Neuronal stem cell (in vitro differentiated cells): ENCODE results near the gene PXK.

Experiments used
- DNase-seq: peaks from one replicate; pipeline ENCODE4 v3.0.0-alpha.2; 2013; ENCODE audit warnings: low spot score
- H2AFZ ChIP-seq: one replicate; pipeline ENCODE4 v1.6.1; 2013; ENCODE audit warnings: mild to moderate bottlenecking, low read length, inconsistent platforms
- H2AK5ac ChIP-seq: 2 replicates; pipeline ENCODE4 v1.6.1; 2013; ENCODE audit warnings: low read depth, mild to moderate bottlenecking, inconsistent platforms, low read length, moderate library complexity, mixed read lengths
- H2BK120ac ChIP-seq: 2 replicates; pipeline ENCODE4 v1.6.1; 2013; ENCODE audit warnings: low read depth, mild to moderate bottlenecking, inconsistent platforms, low read length, moderate library complexity, mixed read lengths
- H2BK12ac ChIP-seq: one replicate; pipeline ENCODE4 v1.6.1; 2013; ENCODE audit warnings: low read length, inconsistent platforms
- H2BK15ac ChIP-seq: 2 replicates; pipeline ENCODE4 v1.6.1; 2013; ENCODE audit warnings: mild to moderate bottlenecking, low read length, inconsistent platforms, mixed read lengths
- H2BK5ac ChIP-seq: one replicate; pipeline ENCODE4 v1.6.1; 2013; ENCODE audit warnings: inconsistent platforms, mild to moderate bottlenecking, low read length, moderate library complexity
- H3K14ac ChIP-seq: one replicate; pipeline ENCODE4 v1.6.1; 2013; ENCODE audit warnings: low read length, inconsistent platforms
- H3K18ac ChIP-seq: 2 replicates; pipeline ENCODE4 v1.6.1; 2013; ENCODE audit warnings: low read length, inconsistent platforms
- H3K23ac ChIP-seq: 2 replicates; pipeline ENCODE4 v1.6.1; 2013; ENCODE audit warnings: low read depth, mild to moderate bottlenecking, mixed read lengths, low read length, inconsistent platforms; ENCODE audit not compliant: poor library complexity
- H3K27ac ChIP-seq: replicated peaks from 3 replicates; pipeline ENCODE4 v1.5.1; 2013; ENCODE audit warnings: low read length, inconsistent platforms
- H3K27me3 ChIP-seq, 3 experiments: 2 replicates each; pipeline ENCODE4 v1.6.1; 2013; ENCODE audit warnings: low read length in 3 of 3, mild to moderate bottlenecking in 2 of 3, inconsistent platforms in 1 of 3, low read depth in 1 of 3, mixed read lengths in 1 of 3, moderate library complexity in 1 of 3; ENCODE audit not compliant: control insufficient read depth in 3 of 3, insufficient read depth in 3 of 3
- H3K36me3 ChIP-seq, 2 donors: replicated peaks in 1 of 2; 2 replicates each; pipeline ENCODE4 v1.6.1; 2013; ENCODE audit warnings: low read length in 2 of 2; ENCODE audit not compliant: control insufficient read depth in 2 of 2, insufficient read depth in 2 of 2
- H3K4ac ChIP-seq: 2 replicates; pipeline ENCODE4 v1.6.1; 2013; ENCODE audit warnings: inconsistent platforms, mild to moderate bottlenecking, low read length, moderate library complexity
- H3K4me1 ChIP-seq, 2 donors: 1 replicate in 1 of 2; 2 replicates in 1 of 2; pipeline ENCODE4 v1.6.1; 2013; ENCODE audit warnings: low read length in 2 of 2, low read depth in 1 of 2; ENCODE audit not compliant: control insufficient read depth in 2 of 2, insufficient read depth in 1 of 2
- H3K4me2 ChIP-seq: one replicate; pipeline ENCODE4 v1.6.1; 2013; ENCODE audit warnings: mild to moderate bottlenecking, low read length, inconsistent platforms; ENCODE audit not compliant: insufficient read depth, poor library complexity, severe bottlenecking
- H3K4me3 ChIP-seq, 2 donors: 2 replicates each; pipeline ENCODE4 v1.5.1; 2013; ENCODE audit warnings: low read length in 2 of 2, mild to moderate bottlenecking in 2 of 2, inconsistent platforms in 1 of 2, moderate library complexity in 1 of 2
- H3K79me1 ChIP-seq: one replicate; pipeline ENCODE4 v1.6.1; 2013; ENCODE audit warnings: low read depth, mild to moderate bottlenecking, inconsistent platforms, low read length, moderate library complexity
- H3K9ac ChIP-seq: one replicate; pipeline ENCODE4 v1.6.1; 2013; ENCODE audit warnings: mild to moderate bottlenecking, low read depth, low read length, inconsistent platforms; ENCODE audit not compliant: poor library complexity
- H3K9me3 ChIP-seq, 2 donors: replicated peaks in 1 of 2; 2 replicates each; pipeline versions ENCODE3 to v1.6.1; 2013; ENCODE audit warnings: low read length in 2 of 2, mild to moderate bottlenecking in 2 of 2, inconsistent platforms in 1 of 2, low read depth in 1 of 2, mixed read lengths in 1 of 2, moderate library complexity in 1 of 2; ENCODE audit not compliant: control insufficient read depth in 2 of 2, insufficient read depth in 1 of 2
- H4K8ac ChIP-seq: one replicate; pipeline ENCODE4 v1.6.1; 2013; ENCODE audit warnings: low read depth, mild to moderate bottlenecking, inconsistent platforms, low read length, moderate library complexity
- H4K91ac ChIP-seq: one replicate; pipeline ENCODE4 v1.6.1; 2013; ENCODE audit warnings: low read length, low read depth, mild to moderate bottlenecking, inconsistent platforms; ENCODE audit not compliant: poor library complexity
- WGBS, 2 donors: extraction: QIAGEN DNeasy Blood & Tissue Kit; methylation state at CpG; one replicate each; pipeline ENCODE4 v1.1.7; 2013; ENCODE audit warnings: missing lambda C conversion rate in 2 of 2, mixed read lengths in 1 of 2; ENCODE audit not compliant: insufficient read length in 2 of 2, insufficient replicate concordance in 1 of 2; ENCODE audit errors: extremely low coverage in 2 of 2; 5-methylcytosine and 5-hydroxymethylcytosine counted together

Gene PXK

DNA sequence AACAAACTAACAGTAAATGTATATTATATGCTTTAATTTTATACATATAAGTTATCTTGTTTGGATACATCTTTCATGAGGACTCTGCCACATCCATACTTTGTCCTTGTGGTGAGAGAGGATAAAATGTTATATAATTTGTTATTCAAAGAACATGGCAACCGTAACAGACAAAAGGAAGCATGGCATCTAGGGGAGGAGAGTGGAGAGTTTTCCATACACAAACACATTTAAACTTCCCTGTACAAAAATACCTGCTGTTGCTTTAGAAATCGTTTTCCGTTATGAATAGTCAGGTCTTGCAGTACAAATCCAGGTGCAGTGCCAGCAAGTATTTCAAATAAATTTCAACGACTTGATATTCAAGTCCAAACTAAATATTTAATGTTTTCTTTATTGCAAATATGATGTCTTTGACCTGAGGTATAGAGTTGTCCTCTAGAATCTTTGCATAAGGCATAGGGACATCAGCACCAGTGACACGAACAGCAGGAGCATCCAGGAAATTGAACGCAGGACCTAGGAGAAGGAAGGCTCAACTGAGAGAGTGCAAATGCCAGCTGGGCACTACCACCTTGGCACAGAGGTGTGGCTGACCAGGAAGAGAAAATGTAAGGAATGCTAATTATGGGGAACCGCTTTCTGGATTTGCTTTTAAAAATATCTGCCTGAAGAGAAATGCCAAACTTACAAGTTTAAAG is 95.1 kb downstream of the PXK start:
- H3K36me3 ChIP-seq: peaks cover 28 to 95% of the 10 kb centered on the region in 2 donors
- no peak overlapping the region for H2BK120ac ChIP-seq
- H2BK15ac ChIP-seq: no peak overlapping the region
- no peak overlapping the region for H3K14ac ChIP-seq
- no peaks in the 10 kb centered on the region for H3K79me1 ChIP-seq
- H4K8ac ChIP-seq: no peak overlapping the region
- no peaks in the 10 kb centered on the region for H3K27me3 ChIP-seq
- H3K27ac ChIP-seq: no peak overlapping the region
- no peak overlapping the region for H3K4me2 ChIP-seq
- no peak overlapping the region for H3K4me3 ChIP-seq
- H2BK12ac ChIP-seq: no peak overlapping the region
- no peak overlapping the region for H3K9ac ChIP-seq
- no peak for DNase-seq
- H3K4me1 ChIP-seq: no peaks in the 10 kb centered on the region
- no peak overlapping the region for H2AFZ ChIP-seq
- H4K91ac ChIP-seq: no peak overlapping the region
- H3K18ac ChIP-seq: no peak overlapping the region
- H3K9me3 ChIP-seq: no peaks in the 10 kb centered on the region
- no peak overlapping the region for H2BK5ac ChIP-seq
- no peak overlapping the region for H2AK5ac ChIP-seq
- H3K23ac ChIP-seq: no peak overlapping the region
- no CpG with 5 or more reads among the region's 7 CpGs for WGBS, 2 donors
- H3K4ac ChIP-seq: no peak overlapping the region

DNA sequence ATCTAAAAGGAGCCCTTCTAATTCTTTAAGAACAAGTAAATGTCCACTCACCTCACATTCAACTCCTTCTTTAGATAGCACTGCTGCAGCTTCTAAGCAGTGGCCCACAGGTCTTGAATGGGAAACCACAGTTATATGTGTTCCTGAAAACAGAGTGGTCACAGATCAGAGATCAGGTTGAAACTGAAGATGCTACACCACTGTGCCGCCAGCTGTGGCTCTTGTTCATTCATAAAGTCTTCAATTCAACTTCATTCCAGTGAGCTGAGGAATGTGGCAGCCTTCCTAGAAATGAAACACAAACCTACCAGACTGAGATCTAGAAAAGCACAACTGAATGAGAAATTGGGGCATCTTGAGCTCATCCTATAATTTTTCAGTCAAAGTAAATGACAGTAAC is 97.0 kb downstream of the PXK start:
- Histone ChIP-seq H2BK5ac (no peak overlapping the region), H2BK120ac (no peak overlapping the region), H2BK12ac (no peak overlapping the region), H3K27ac (no peak overlapping the region), H2AK5ac (no peak overlapping the region), H3K18ac (no peak overlapping the region), H3K9me3 (no peaks in the 10 kb centered on the region), H3K27me3 (no peaks in the 10 kb centered on the region), H3K9ac (no peak overlapping the region), H4K91ac (no peak overlapping the region), H3K79me1 (no peaks in the 10 kb centered on the region), H3K36me3 (peaks cover 26 to 77% of the 10 kb centered on the region in 2 donors), H2AFZ (no peak overlapping the region), H3K4ac (no peak overlapping the region), H3K4me1 (peaks cover 3 to 6% of the 10 kb centered on the region in 2 donors), H3K4me2 (no peak overlapping the region), H3K14ac (no peak overlapping the region), H4K8ac (no peak overlapping the region), H2BK15ac (no peak overlapping the region), H3K23ac (no peak overlapping the region), H3K4me3 (no peak overlapping the region)
- no peak for DNase-seq
- no CpG with 5 or more reads among the region's 1 CpG for WGBS, 2 donors

DNA sequence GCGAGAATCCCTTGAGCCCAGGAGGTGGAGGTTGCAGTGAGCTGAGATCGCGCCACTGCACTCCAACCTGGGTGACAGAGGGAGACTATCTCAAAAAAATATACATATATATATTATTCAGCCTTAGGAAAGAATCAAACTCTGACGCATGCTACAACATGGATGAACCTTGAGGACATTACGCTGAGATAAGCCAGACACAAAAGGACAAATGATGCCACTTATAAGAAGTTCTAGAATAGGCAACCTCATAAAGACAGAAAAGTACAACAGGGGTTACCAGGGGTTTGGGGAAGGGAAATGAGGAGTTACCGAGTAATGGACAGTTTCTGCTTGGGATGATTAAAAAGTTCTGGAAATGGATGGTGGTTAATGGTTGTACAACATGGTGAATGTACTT is 100.2 kb downstream of the PXK start:
- Histone ChIP-seq H3K4me2 (peak overlapping the region; percentile 73), H2AK5ac (no peak overlapping the region), H3K9me3 (no peaks in the 10 kb centered on the region), H2BK15ac (no peak overlapping the region), H3K4me1 (peaks cover 8 to 12% of the 10 kb centered on the region in 2 donors), H2BK120ac (no peak overlapping the region), H3K18ac (no peak overlapping the region), H4K8ac (no peak overlapping the region), H3K79me1 (no peaks in the 10 kb centered on the region), H4K91ac (no peak overlapping the region), H3K9ac (no peak overlapping the region), H3K27ac (no peak overlapping the region), H3K14ac (no peak overlapping the region), H3K4me3 (peak overlapping the region; percentile 92 to 99), H2BK5ac (no peak overlapping the region), H2BK12ac (no peak overlapping the region), H3K27me3 (no peaks in the 10 kb centered on the region), H3K36me3 (peaks cover 17 to 44% of the 10 kb centered on the region in 2 donors), H2AFZ (peak overlapping the region; percentile 96), H3K4ac (no peak overlapping the region), H3K23ac (no peak overlapping the region)
- no CpG with 5 or more reads among the region's 6 CpGs for WGBS, 2 donors
- DNase-seq: no peak

DNA sequence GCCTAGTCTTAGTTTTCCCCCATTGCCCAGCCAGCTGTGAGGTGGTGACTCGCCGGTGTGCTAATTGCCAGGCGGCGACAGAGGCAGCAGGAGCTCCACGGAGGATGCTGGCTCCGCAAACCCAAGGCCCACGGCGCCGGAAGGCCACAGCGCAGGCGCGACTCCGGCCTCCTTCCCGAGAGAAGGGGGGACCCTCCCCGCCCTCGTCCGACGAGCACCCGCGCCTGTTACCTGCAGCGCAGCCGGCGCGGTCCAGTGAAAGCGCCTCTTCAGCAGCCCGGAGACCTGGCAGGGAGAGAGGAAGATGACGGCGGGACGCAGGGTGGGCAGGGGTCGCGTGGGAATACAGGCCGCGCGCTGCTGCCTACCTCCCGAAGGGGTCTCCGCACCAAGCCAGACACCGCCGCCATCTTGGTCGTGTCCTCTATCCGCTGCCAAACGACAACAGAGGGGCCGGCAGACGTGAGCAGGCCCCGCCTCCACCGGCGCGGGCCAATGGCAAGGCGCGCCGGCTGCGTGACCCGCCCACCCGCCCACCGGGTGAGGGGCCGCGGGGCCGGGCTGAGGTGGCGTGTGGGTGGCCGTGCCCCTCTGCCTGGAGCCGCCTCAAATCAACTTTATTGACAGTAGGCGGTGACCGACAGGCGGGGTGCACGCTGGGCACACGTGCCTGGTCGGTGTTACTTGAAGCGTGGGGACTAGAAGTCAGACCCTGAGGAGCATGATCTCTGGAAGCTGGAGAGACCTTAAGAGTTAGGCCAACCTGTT is 100.9 kb downstream of the PXK start, which contains the start of gene PDHB:
Gene PDHB, minus strand, starts transcription at position 433 of the 768 bp plus-strand sequence. Its CDS starts 23 bp downstream, at position 410.
- Histone ChIP-seq H3K27ac (peak within 1 kb of the TSS; percentile 87), H2AFZ (peak within 1 kb of the TSS; percentile 96), H3K23ac (peak within 1 kb of the TSS; percentile 94), H3K4me2 (peak within 1 kb of the TSS; percentile 73), H2BK15ac (no peak within 1 kb of the TSS), H3K4me3 (peak within 1 kb of the TSS; percentile 92 to 99), H3K36me3 (peaks cover 13 to 37% of the 10 kb centered on the region in 2 donors), H2BK5ac (peak within 1 kb of the TSS; percentile 96), H3K27me3 (no peaks in the 10 kb centered on the region), H4K91ac (no peak within 1 kb of the TSS), H2BK120ac (no peak within 1 kb of the TSS), H2AK5ac (peak within 1 kb of the TSS; percentile 38), H3K4ac (no peak within 1 kb of the TSS), H3K14ac (peak within 1 kb of the TSS; percentile 91), H3K9me3 (no peaks in the 10 kb centered on the region), H3K4me1 (peaks cover 8 to 12% of the 10 kb centered on the region in 2 donors), H2BK12ac (peak within 1 kb of the TSS; percentile 79), H3K9ac (peak within 1 kb of the TSS; percentile 99), H3K79me1 (no peaks in the 10 kb centered on the region), H3K18ac (peak within 1 kb of the TSS; percentile 100), H4K8ac (no peak within 1 kb of the TSS)
- WGBS, 2 donors: no CpG with 5 or more reads among the region's 67 CpGs
- DNase-seq: peak; percentile 91
